Right hindlimb (tissue), 1 donor: Measurements from ENCODE around the gene SCUBE1.

Source experiments
- DNase-seq: peaks from one replicate; pipeline ENCODE4 v3.0.0-alpha.2; 2018

SCUBE1 gene

DNA sequence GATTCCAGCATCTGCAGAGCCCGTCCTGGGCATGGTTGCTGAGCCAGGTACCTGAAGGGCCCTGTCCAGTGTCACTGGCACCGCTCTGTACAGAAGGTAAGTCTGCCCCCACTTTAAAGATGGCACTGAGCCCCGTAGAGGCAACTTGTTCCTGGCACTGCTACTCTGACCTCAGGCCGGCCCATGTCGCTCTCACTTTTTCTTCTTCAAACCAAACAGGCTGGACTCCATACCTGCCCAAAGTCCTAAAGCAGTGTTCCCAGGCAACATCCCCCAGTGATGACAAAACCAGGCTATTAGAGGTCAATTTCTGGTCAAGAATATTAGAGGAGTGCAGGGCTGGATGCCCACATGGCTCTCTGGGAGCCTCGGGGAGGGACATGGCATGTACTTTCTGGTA lies 109.6 kb downstream of the SCUBE1 start:
- DNase-seq: no peak

DNA sequence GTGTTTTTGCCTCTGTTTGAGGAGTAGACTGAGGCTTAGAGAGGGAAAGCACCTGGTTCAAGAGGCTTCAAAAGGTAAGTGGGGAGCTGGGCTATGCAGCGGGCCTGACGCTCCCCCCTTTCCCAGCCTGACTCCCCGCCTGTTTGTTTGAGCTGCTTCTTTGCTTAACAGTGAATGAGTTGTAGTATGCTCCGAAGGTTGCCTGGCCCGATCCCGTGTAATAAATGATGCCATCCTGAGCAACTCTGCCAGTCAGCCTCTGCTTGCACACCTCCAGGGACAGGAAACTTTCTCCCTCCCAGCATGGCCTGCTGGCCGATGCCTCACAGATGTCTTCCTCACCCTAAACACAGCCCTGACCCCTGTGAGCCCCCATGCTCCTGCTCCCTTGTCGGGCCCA lies 110.7 kb downstream of the SCUBE1 start:
- no peak for DNase-seq

- no peak for DNase-seq
Measured at GRCh38 chr22:43231724-43232034, 111.5 kb downstream of the SCUBE1 start.

DNA sequence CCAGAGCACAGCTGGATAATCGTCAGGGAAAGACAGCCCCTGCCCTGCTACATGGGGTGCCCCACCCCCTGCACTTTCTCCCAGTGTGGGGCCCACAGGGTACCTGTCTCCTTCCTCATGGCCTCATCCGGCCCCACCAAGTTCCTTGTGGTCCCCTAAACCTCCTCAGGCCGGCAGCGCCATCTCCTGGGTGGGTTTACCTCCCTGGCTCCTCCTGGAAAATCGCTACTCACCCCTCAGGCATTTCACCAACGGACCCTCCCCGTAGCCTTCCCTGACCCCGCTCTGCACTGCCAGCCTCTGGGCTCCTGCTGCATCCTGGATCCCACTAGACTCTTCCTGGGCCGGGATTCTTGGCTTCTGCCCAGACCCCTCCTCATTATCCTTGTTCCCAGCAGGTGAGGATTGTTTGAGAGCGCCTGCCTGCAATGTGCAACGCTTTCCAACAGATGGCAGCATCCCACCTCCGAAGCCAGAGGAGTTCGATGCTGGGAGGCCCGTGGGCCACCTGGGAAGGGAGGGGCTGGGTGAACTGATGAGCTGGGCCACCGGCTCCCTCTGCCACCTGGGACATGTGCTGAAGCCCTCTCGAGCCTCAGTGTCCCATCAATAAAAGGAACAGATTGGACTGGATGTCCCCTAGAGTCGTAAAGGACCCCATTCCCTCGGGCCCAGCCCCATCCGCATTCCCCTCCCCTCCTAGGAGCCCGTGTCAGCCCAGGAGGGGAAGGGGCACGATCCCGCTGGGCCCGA lies 112.0 kb downstream of the SCUBE1 start:
- DNase-seq: peak; percentile 58

DNA sequence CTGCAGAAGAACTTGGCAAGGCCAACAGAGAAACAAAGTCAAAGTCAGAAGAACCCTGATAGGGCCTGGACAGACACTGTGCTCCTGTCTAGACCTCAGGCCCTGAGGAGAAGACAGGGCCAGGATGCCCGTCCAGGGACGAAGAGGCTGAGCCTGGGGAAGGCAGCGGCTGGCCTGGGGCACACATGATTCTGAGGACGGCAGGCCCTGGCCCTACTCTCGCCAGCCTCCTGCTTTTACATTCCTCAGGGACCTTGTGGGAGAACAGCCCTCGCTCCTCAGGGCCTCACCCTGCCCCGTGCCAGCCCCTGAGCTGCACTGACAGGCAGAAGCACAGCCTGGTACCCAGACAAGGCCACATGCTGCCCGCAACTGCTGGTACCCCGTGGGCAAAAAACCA lies 112.6 kb downstream of the SCUBE1 start:
- DNase-seq: no peak

GRCh38 chr22:43228863-43229262 lies 114.3 kb downstream of the SCUBE1 start:
- no peak for DNase-seq

GRCh38 chr22:43228330-43228729 lies 114.8 kb downstream of the SCUBE1 start:
- DNase-seq: no peak

GRCh38 chr22:43227239-43227630 lies 115.9 kb downstream of the SCUBE1 start:
- no peak for DNase-seq

- peak; percentile 65 for DNase-seq
Measured at GRCh38 chr22:43226377-43227238, 116.6 kb downstream of the SCUBE1 start.

DNA sequence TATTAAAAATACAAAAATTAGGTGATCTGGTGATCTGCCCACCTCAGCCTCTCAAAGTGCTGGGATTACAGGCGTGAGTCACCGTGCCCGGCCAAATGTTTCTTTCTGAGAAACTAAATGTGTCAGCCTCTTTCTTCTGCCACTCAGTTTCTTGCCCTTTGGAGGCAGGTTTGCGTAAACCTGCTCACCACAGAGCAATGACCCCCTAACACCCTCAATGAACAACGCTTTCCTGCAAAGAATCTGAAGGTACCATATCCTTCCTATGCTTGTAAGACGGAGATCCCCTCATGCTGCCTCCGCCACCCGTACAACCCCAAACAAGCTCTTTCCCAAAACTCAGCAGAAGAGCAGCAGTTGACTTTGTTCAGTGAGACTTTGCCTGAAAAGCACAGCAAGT lies 117.6 kb downstream of the SCUBE1 start:
- no peak for DNase-seq

- DNase-seq: no peak
Measured at GRCh38 chr22:43222987-43223386, 120.2 kb downstream of the SCUBE1 start.

DNA sequence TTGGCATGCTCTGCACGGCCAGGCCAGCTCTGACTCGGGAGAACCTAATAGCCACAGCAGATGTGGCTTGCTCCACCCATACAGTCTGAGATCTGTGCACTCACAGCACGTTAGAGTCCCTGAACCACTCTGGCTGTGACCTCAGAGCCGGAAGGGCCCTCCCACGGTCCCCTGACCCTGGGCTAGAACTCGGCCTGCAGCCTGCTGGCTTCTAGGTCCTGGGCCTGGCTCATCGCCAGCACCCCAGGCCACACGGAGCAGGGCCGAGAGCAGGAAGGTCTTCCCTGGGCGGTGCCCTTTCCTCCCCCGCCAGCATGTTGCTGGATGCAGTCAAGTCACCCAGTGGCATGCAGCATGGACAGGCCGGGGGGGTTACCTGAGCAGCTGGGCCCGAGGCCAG lies 120.9 kb downstream of the SCUBE1 start:
- DNase-seq: no peak

DNA sequence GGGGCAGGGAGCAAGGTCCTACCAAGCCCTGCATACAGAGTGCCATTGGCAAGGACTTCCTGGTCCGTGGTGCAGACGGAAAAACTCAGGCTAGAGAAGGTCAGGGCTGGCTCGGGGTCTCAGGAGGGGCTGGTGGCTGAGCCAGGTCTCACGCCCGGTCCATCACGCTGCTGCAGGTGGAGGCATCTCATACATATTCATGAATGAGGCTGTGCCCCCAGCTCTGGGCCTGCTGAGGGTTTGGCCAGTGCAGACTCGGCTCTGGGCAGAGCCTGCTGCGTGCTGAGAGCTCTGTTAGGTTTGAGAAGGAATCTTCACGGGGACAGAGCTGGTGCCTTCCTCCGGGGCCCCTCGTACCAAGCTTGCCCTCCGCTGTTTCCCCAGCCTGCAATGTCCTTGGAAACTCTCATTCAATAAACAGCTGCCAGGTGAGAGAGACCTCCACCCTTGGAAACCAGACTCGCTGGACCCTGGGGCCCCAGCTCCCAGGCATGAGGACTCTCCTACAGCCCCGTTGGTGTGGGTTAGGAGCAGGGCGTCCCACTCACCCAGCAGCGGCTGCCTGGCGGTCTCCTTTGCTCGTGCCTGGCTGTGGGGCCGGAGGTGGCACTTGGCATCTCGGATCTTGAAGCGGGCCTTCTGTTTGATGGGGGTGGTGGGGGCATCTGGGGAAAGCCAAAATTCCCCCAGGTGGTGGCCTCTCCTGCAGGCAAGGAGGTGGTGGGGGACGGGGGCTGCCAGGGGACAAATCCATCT lies 122.4 kb downstream of the SCUBE1 start:
- no peak for DNase-seq

GRCh38 chr22:43218786-43219185 lies 124.4 kb downstream of the SCUBE1 start:
- DNase-seq: no peak

GRCh38 chr22:43217285-43218030 lies 125.7 kb downstream of the SCUBE1 start:
- no peak for DNase-seq

DNA sequence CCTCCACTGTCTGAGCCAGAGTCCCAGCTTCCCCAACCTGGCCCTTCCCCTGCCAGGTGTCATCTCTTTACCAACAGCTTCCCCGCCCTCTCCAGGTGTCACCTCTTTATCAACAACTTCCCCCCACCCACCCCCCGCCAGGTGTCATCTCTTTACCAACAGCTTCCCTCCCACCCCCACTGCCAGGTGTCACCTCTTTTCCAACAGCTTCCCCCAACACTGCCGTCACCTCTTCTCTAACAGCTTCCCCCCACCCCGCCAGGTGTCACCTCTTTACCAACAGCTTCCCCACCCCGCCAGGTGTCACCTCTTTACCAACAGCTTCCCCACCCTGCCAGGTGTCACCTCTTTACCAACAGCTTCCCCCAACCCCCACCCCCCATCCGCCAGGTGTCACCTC lies 126.4 kb downstream of the SCUBE1 start:
- DNase-seq: no peak

DNA sequence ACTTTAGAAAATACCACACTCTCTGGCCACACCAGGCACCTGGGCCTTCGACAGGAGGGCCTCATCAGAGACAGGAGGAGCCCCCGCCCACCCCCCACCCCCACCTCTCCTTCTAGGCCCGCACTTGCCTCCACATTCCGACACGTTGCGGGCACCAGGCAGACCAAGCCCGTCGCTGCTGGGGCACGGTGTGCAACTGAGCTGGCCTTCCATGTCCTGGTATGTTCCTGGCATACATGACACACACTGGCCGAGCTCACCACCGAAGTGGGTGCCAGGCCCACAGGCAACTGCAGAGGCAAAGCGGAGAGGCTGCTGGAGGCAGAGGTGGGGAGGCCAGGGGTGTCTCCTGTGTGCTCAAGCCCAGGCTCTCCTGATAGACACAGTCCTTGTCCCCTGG lies 129.2 kb downstream of the SCUBE1 start:
- DNase-seq: no peak

GRCh38 chr22:43213051-43213450 lies 130.1 kb downstream of the SCUBE1 start:
- peak; percentile 74 for DNase-seq

DNA sequence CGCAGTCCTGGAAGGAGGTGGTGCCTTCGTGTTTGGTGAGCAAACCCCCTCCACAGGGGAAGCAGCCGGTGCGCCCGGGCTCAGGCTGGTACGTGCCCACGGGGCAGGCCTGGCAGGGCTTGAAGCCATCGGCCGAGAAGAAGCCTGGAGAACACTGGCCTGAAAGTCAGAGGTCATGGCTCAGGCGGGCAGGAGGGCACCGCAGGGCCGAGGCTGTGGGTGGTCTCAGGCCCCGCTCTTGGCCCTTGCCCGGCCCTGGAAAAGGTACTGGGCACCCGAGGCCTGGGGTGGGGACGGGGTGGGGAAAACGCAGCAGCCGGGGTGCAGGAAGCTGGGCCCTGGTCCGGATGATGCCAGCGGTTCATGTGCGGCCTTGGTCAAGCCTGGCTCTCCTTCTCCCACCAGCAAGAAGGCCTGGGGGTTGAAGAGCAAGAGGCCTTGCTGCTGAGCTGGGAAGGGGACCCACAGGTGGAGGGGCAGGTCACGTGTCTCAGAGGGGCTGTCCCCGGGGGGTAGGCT lies 130.7 kb downstream of the SCUBE1 start:
- no peak for DNase-seq

GRCh38 chr22:43211941-43212433 lies 131.2 kb downstream of the SCUBE1 start:
- no peak for DNase-seq

DNA sequence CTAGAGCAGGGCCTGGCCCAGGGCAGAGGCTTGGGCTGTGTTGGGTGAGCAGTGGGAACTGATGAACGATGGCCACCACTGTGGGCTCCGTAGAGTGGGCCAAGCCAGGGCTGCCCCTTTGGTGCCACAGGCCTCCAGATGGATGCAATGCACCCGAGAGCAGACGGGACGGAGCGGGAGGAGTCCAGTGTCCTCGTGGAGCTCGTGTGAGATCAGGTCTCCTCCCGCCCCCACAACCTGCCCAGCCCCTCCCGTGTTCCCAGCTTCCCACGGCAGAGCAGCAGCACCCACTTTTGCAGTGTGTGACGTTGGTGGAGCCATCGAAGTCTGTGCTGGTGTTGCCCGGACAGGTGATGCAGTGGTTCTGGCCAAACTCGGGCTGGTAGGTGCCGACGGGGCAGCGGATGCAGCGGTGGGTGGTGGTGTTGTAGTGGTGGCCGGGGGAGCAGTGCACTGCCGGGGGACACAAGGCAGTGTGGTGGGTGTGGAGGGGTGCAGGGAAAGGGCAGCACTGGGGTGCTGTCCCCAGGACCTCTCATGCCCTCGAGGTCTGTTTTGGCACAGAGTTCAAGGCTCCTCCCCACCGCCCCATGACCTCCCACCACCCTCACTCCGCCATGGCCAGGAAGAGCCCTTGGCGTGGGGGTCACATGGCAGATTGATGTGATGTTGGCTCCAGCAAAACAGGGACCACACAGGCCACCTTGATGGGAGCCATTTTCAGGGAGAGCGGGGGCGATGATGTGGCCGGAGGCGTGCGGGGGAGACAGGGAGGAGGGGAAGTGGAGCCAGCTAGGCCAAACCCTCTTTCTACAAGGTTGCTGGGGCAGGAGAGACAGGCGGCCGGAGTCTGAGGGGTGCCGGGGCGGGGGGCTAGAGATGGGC lies 132.3 kb downstream of the SCUBE1 start:
- DNase-seq: no peak
